IMR-90 (cell line): ENCODE data around the gene AKT2. TPM values are rescaled to one million over a fixed set of nuclear protein-coding genes. Genes with fewer than 3 reads are reported as not detected.

Source experiments
- ATAC-seq: fragments of 200-7000 bp; cut with Tn5 transposase; 2 replicates; pipeline ENCODE4 v1.9.1; 2020; ENCODE audit warnings: low read depth, mild to moderate bottlenecking, moderate library complexity
- BruUV-seq: library from RNA; stranded (reverse); fragments of 400-500 nt; replicated peaks from 2 replicates; lab custom pipeline; 2021; lab: Mats Ljungman, UMichigan
- CTCF ChIA-PET: fragments of 300-600 bp; formaldehyde crosslinking; extraction: SDS; loops from one replicate; lab custom pipeline; 2021; ENCODE audit warnings: antibody characterized with exemption; lab: Yijun Ruan, JAX
- POLR2A ChIA-PET: fragments of 300-600 bp; sonication (Branson Sonifier 250); formaldehyde crosslinking; loops from one replicate; lab custom pipeline; 2022; ENCODE audit warnings: antibody characterized with exemption; ENCODE audit not compliant: unreplicated experiment; lab: Charles Lee
- DNase-seq: peaks from one replicate; pipeline ENCODE4 v3.0.0; 2013
- H2AFZ ChIP-seq: replicated peaks from 2 replicates; pipeline ENCODE3; 2013; ENCODE audit warnings: low read length, mild to moderate bottlenecking; ENCODE audit not compliant: poor library complexity
- H2AK5ac ChIP-seq: 2 replicates; pipeline ENCODE4 v1.6.1; 2013; ENCODE audit warnings: low read depth, low read length, inconsistent platforms
- H2AK9ac ChIP-seq: replicated peaks from 2 replicates; pipeline ENCODE3; 2013; ENCODE audit warnings: mild to moderate bottlenecking, low read depth, low read length, moderate library complexity; ENCODE audit not compliant: poor library complexity
- H2BK120ac ChIP-seq: 2 replicates; pipeline ENCODE4 v1.6.1; 2013; ENCODE audit warnings: low read depth, low read length, inconsistent platforms
- H2BK15ac ChIP-seq: 3 replicates; pipeline ENCODE4 v1.6.1; 2013; ENCODE audit warnings: low read depth, low read length, inconsistent platforms
- H2BK20ac ChIP-seq: 2 replicates; pipeline ENCODE4 v1.6.1; 2013; ENCODE audit warnings: low read depth, mild to moderate bottlenecking, inconsistent platforms, low read length, moderate library complexity
- H2BK5ac ChIP-seq: 2 replicates; pipeline ENCODE4 v1.6.1; 2013; ENCODE audit warnings: mild to moderate bottlenecking, low read depth, low read length, inconsistent platforms; ENCODE audit not compliant: poor library complexity, severe bottlenecking
- H3K14ac ChIP-seq: replicated peaks from 2 replicates; pipeline ENCODE4 v1.6.1; 2013; ENCODE audit warnings: low read depth, low read length, inconsistent platforms
- H3K18ac ChIP-seq: 2 replicates; pipeline ENCODE4 v1.6.1; 2013; ENCODE audit warnings: low read depth, low read length, control low read depth
- H3K23ac ChIP-seq: 2 replicates; pipeline ENCODE4 v1.6.1; 2013; ENCODE audit warnings: low read depth, low read length, inconsistent platforms
- H3K27ac ChIP-seq: 2 replicates; pipeline ENCODE4 v1.5.1; 2013; ENCODE audit warnings: mild to moderate bottlenecking, control low read depth, low read length; ENCODE audit not compliant: insufficient read depth
- H3K27me3 ChIP-seq: 2 replicates; pipeline ENCODE4 v1.6.1; 2013; ENCODE audit warnings: low read length; ENCODE audit not compliant: control insufficient read depth, insufficient read depth
- H3K36me3 ChIP-seq: 2 replicates; pipeline ENCODE4 v1.6.1; 2013; ENCODE audit warnings: low read length, mixed read lengths; ENCODE audit not compliant: control insufficient read depth, insufficient read depth
- H3K4ac ChIP-seq: 2 replicates; pipeline ENCODE4 v1.6.1; 2013; ENCODE audit warnings: low read depth, low read length, inconsistent platforms
- H3K4me1 ChIP-seq: 2 replicates; pipeline ENCODE4 v1.6.1; 2013; ENCODE audit warnings: low read length, mixed read lengths; ENCODE audit not compliant: control insufficient read depth, insufficient read depth
- H3K4me2 ChIP-seq: 2 replicates; pipeline ENCODE4 v1.6.1; 2013; ENCODE audit warnings: low read depth, mild to moderate bottlenecking, control low read depth, low read length, moderate library complexity
- H3K4me3 ChIP-seq: 2 replicates; pipeline ENCODE4 v1.5.1; 2013; ENCODE audit warnings: low read depth, mild to moderate bottlenecking, control low read depth, low read length, moderate library complexity; ENCODE audit not compliant: insufficient read depth
- H3K56ac ChIP-seq: 2 replicates; pipeline ENCODE4 v1.6.1; 2013; ENCODE audit warnings: low read length, inconsistent platforms; ENCODE audit not compliant: insufficient read depth; ENCODE audit errors: extremely low read depth
- H3K79me1 ChIP-seq, 2 experiments: 2 replicates each; pipeline ENCODE4 v1.6.1; 2013; ENCODE audit warnings: low read length in 2 of 2, inconsistent platforms in 1 of 2, low read depth in 1 of 2
- H3K9ac ChIP-seq: 2 replicates; pipeline ENCODE4 v1.6.1; 2013; ENCODE audit warnings: low read depth, low read length, control low read depth
- H3K9me1 ChIP-seq: 2 replicates; pipeline ENCODE4 v1.6.1; 2013; ENCODE audit warnings: low read length, inconsistent platforms; ENCODE audit not compliant: insufficient read depth
- H3K9me3 ChIP-seq: 2 replicates; pipeline ENCODE4 v1.6.1; 2013; ENCODE audit warnings: low read length; ENCODE audit not compliant: control insufficient read depth, insufficient read depth
- H4K20me1 ChIP-seq: 2 replicates; pipeline ENCODE4 v1.6.1; 2013; ENCODE audit warnings: low read length, inconsistent platforms; ENCODE audit not compliant: insufficient read depth
- H4K5ac ChIP-seq: 2 replicates; pipeline ENCODE4 v1.6.1; 2013; ENCODE audit warnings: mild to moderate bottlenecking, low read depth, low read length, control low read depth
- H4K8ac ChIP-seq, 2 experiments: 2 replicates each; pipeline ENCODE4 v1.6.1; 2013; ENCODE audit warnings: low read depth in 2 of 2, low read length in 2 of 2, control low read depth in 1 of 2, inconsistent platforms in 1 of 2
- H4K91ac ChIP-seq: 2 replicates; pipeline ENCODE4 v1.6.1; 2013; ENCODE audit warnings: low read depth, low read length, inconsistent platforms; ENCODE audit not compliant: insufficient read depth
- BHLHE40 ChIP-seq: fragments of 150-350 bp; IDR thresholded peaks from 2 replicates; pipeline ENCODE4 v1.6.1; 2016; ENCODE audit warnings: mild to moderate bottlenecking, low read depth, low read length
- CEBPB ChIP-seq: IDR thresholded peaks from 2 replicates; pipeline ENCODE4 v1.6.1; 2012; ENCODE audit warnings: low read depth, low read length, improper control_type of control experiment
- CTCF ChIP-seq: conservative IDR thresholded peaks from 2 replicates; pipeline ENCODE4 v1.5.1; 2012; ENCODE audit warnings: mild to moderate bottlenecking, low read depth, low read length, improper control_type of control experiment
- FOS ChIP-seq: fragments of 150-350 bp; IDR thresholded peaks from 2 replicates; pipeline ENCODE4 v1.6.1; 2016; ENCODE audit warnings: low read depth, low read length
- MAFK ChIP-seq: IDR thresholded peaks from 2 replicates; pipeline ENCODE4 v1.6.1; 2012; ENCODE audit warnings: low read depth, low read length, improper control_type of control experiment
- MAZ ChIP-seq: IDR thresholded peaks from 2 replicates; pipeline ENCODE4 v1.6.1; 2012; ENCODE audit warnings: low read depth, mild to moderate bottlenecking, low read length, improper control_type of control experiment, moderate library complexity, borderline replicate concordance
- MXI1 ChIP-seq: IDR thresholded peaks from 2 replicates; pipeline ENCODE4 v1.6.1; 2012; ENCODE audit warnings: low read depth, mild to moderate bottlenecking, low read length, moderate library complexity, borderline replicate concordance
- NFE2L2 ChIP-seq: fragments of 150-350 bp; IDR thresholded peaks from 2 replicates; pipeline ENCODE4 v1.6.1; 2016; ENCODE audit warnings: low read depth, mild to moderate bottlenecking, low read length
- POLR2A ChIP-seq: IDR thresholded peaks from 2 replicates; pipeline ENCODE4 v1.6.1; 2012; ENCODE audit warnings: mild to moderate bottlenecking, low read depth, low read length
- RAD21 ChIP-seq: IDR thresholded peaks from 2 replicates; pipeline ENCODE4 v1.6.1; 2012; ENCODE audit warnings: low read length, improper control_type of control experiment
- RCOR1 ChIP-seq: IDR thresholded peaks from 2 replicates; pipeline ENCODE4 v1.6.1; 2012; ENCODE audit warnings: mild to moderate bottlenecking, low read length, improper control_type of control experiment; ENCODE audit not compliant: insufficient replicate concordance
- RFX5 ChIP-seq: IDR thresholded peaks from 2 replicates; pipeline ENCODE4 v1.8.0; 2012; ENCODE audit warnings: low read depth, mild to moderate bottlenecking, low read length, moderate library complexity
- SMC3 ChIP-seq: fragments of 150-350 bp; IDR thresholded peaks from 2 replicates; pipeline ENCODE4 v1.6.1; 2016; ENCODE audit warnings: low read depth, mild to moderate bottlenecking, antibody characterized with exemption, low read length, moderate library complexity
- WGBS, 2 experiments: methylation state at CpG; one replicate each; pipeline versions ENCODE4 v1.1.5 to v1.1.7; 2013; ENCODE audit warnings: missing lambda C conversion rate in 2 of 2; ENCODE audit not compliant: insufficient read length in 1 of 2; ENCODE audit errors: extremely low coverage in 2 of 2; 5-methylcytosine and 5-hydroxymethylcytosine counted together
- dilution Hi-C: fragments of 300-500 bp; cut with HindIII; formaldehyde crosslinking; loops from one replicate; pipeline ENCODE4 v1.14.3; 2018; ENCODE audit warnings: low sequenced_read_pairs; ENCODE audit not compliant: unreplicated experiment
- in situ Hi-C: fragments of 300-500 bp; cut with MboI; formaldehyde crosslinking; loops from 3 replicates; pipeline ENCODE4 v1.14.3; 2019; ENCODE audit warnings: low sequenced_read_pairs, inconsistent platforms, mixed read lengths
- intact Hi-C: fragments of 100-400 bp; cut with micrococcal nuclease; formaldehyde crosslinking; loops from 2 replicates; pipeline ENCODE4 v1.10.0; 2022
- polyA plus RNA-seq, 3 experiments: library from polyadenylated mRNA; depleted of rRNA; stranded (reverse); fragments of >200 nt; gene quantifications; 2 replicates each; pipeline ENCODE4 v1.2.3, GENCODE V29; 2012; ENCODE audit warnings: low replicate concordance in 1 of 3
- total RNA-seq: library from RNA; depleted of rRNA; stranded (reverse); fragments of >200 nt; gene quantifications from 2 replicates; pipeline ENCODE4 v1.2.3, GENCODE V29; 2012
- TF ChIP-seq, protein P1 (sequence below): fragments of 150-350 bp; IDR thresholded peaks from 2 replicates; pipeline ENCODE4 v1.6.1; 2017; ENCODE audit warnings: mild to moderate bottlenecking, antibody characterized with exemption, low read length, low read depth
- TF ChIP-seq, protein P2 (sequence below): fragments of 150-350 bp; IDR thresholded peaks from 2 replicates; pipeline ENCODE4 v1.6.1; 2016; ENCODE audit warnings: low read depth, mild to moderate bottlenecking, low read length, moderate library complexity, borderline replicate concordance

Gene AKT2
- total and polyA plus RNA-seq, 2 of the 4 experiments (the other 2 are of a cell fraction), result 61.5 to 104 TPM

DNA sequence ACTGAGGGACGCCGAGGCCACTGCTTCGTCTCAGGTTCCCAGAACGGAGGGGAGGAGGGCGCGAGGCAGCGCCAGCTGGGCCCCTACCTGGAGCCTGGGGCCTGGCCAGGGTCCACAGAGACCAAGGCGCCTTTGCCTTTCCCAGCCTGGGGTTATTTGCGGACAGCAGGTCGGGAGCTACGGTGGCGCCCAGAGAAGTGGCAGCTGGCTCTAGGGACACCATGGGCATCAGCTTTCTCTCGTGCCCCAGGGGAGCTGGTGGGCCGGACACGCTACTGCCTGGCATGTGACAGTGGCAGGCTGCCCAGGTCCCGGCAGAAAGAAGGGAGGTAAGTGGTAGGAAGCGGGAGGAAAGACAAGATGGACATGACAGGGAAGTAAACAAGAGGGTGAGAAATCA lies 19.0 kb downstream of the AKT2 start:
- Histone ChIP-seq H2BK15ac (no peak overlapping the region), H2BK20ac (no peak overlapping the region), H3K27ac (no peak overlapping the region), H4K91ac (no peak overlapping the region), H3K9me1 (peaks cover 23% of the 10 kb centered on the region), H3K4ac (no peak overlapping the region), H3K9ac (no peak overlapping the region), H4K20me1 (peaks cover 78% of the 10 kb centered on the region), H2BK120ac (no peak overlapping the region), H3K14ac (no peak overlapping the region), H2BK5ac (no peak overlapping the region), H3K56ac (no peak overlapping the region), H3K4me1 (peaks cover 5% of the 10 kb centered on the region), H2AK5ac (no peak overlapping the region), H3K4me2 (no peak overlapping the region), H3K9me3 (no peaks in the 10 kb centered on the region), H3K79me1 (peaks cover 20 to 95% of the 10 kb centered on the region in 2 experiments), H4K8ac (no peak overlapping the region), H3K4me3 (no peak overlapping the region), H2AFZ (no peak overlapping the region), H2AK9ac (peak overlapping the region; percentile 61), H3K18ac (no peak overlapping the region), H3K36me3 (peaks cover 29% of the 10 kb centered on the region), H4K5ac (no peak overlapping the region), H3K23ac (no peak overlapping the region), H3K27me3 (no peaks in the 10 kb centered on the region)
- no peak for TF ChIP-seq NFE2L2
- no peak for TF ChIP-seq MXI1
- TF ChIP-seq FOS, result no peak
- TF ChIP-seq, protein P1, sequence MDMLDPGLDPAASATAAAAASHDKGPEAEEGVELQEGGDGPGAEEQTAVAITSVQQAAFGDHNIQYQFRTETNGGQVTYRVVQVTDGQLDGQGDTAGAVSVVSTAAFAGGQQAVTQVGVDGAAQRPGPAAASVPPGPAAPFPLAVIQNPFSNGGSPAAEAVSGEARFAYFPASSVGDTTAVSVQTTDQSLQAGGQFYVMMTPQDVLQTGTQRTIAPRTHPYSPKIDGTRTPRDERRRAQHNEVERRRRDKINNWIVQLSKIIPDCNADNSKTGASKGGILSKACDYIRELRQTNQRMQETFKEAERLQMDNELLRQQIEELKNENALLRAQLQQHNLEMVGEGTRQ, result no peak
- TF ChIP-seq CTCF, result no peak
- no peak for TF ChIP-seq MAFK
- no peak for TF ChIP-seq RCOR1
- TF ChIP-seq SMC3, result no peak
- TF ChIP-seq, protein P2, sequence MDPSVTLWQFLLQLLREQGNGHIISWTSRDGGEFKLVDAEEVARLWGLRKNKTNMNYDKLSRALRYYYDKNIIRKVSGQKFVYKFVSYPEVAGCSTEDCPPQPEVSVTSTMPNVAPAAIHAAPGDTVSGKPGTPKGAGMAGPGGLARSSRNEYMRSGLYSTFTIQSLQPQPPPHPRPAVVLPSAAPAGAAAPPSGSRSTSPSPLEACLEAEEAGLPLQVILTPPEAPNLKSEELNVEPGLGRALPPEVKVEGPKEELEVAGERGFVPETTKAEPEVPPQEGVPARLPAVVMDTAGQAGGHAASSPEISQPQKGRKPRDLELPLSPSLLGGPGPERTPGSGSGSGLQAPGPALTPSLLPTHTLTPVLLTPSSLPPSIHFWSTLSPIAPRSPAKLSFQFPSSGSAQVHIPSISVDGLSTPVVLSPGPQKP, result no peak
- no peak for TF ChIP-seq BHLHE40
- no peak for TF ChIP-seq MAZ
- no peak for TF ChIP-seq CEBPB
- TF ChIP-seq RAD21, result no peak
- TF ChIP-seq RFX5, result no peak
- no peak for TF ChIP-seq POLR2A
- in situ Hi-C loops (no loop called here), dilution Hi-C loops (no loop called here), intact Hi-C loops (no loop called here)
- ChIA-PET CTCF (no interaction called here), POLR2A (no interaction called here)
- WGBS, 2 experiments, result no CpG with 5 or more reads among the region's 17 CpGs
- ATAC-seq (no peak), DNase-seq (no peak)
- BruUV-seq, result no TSS peak
